KOPT-K1 (cell line): ENCODE data around the gene ARPC1B.
A peak's percentile ranks its signal among the peaks of the same experiment; 100 is the strongest.

ENCODE experiments used
- H3K27ac ChIP-seq: fragments of 200-600 bp; sonication (generic); 2 replicates; pipeline ENCODE4 v1.5.1; 2016; ENCODE audit warnings: antibody characterized with exemption, mild to moderate bottlenecking, low read depth, low read length; ENCODE audit not compliant: poor library complexity, severe bottlenecking
- H3K36me3 ChIP-seq: fragments of 200-600 bp; sonication (generic); 2 replicates; pipeline ENCODE4 v1.5.1; 2017; ENCODE audit warnings: antibody characterized with exemption, mild to moderate bottlenecking, low read length, moderate library complexity; ENCODE audit not compliant: insufficient read depth
- H3K9me3 ChIP-seq: fragments of 200-600 bp; sonication (generic); 2 replicates; pipeline ENCODE4 v1.5.1; 2017; ENCODE audit warnings: antibody characterized with exemption, low read length, mild to moderate bottlenecking; ENCODE audit not compliant: insufficient read depth, poor library complexity, severe bottlenecking

Gene ARPC1B

GRCh38 chr7:99393355-99394187 lies 19.0 kb downstream of the ARPC1B start:
- Histone ChIP-seq H3K27ac (no peak overlapping the region), H3K36me3 (peaks cover 98% of the 10 kb centered on the region), H3K9me3 (no peaks in the 10 kb centered on the region)

GRCh38 chr7:99394188-99394502 lies 19.6 kb downstream of the ARPC1B start:
- Histone ChIP-seq H3K36me3 (peaks cover 100% of the 10 kb centered on the region), H3K9me3 (no peaks in the 10 kb centered on the region), H3K27ac (no peak overlapping the region)

GRCh38 chr7:99395616-99396327 lies 21.2 kb downstream of the ARPC1B start:
- peaks cover 100% of the 10 kb centered on the region for H3K36me3 ChIP-seq
- H3K27ac ChIP-seq: no peak overlapping the region
- H3K9me3 ChIP-seq: no peaks in the 10 kb centered on the region

GRCh38 chr7:99396418-99397296 lies 22.1 kb downstream of the ARPC1B start:
- Histone ChIP-seq H3K9me3 (no peaks in the 10 kb centered on the region), H3K36me3 (peaks cover 100% of the 10 kb centered on the region), H3K27ac (no peak overlapping the region)

- H3K36me3 ChIP-seq: peaks cover 100% of the 10 kb centered on the region
- no peak overlapping the region for H3K27ac ChIP-seq
- H3K9me3 ChIP-seq: no peaks in the 10 kb centered on the region
Observed at GRCh38 chr7:99397297-99397983, 22.9 kb downstream of the ARPC1B start.

GRCh38 chr7:99398891-99399445 lies 24.4 kb downstream of the ARPC1B start:
- no peaks in the 10 kb centered on the region for H3K9me3 ChIP-seq
- H3K27ac ChIP-seq: no peak overlapping the region
- H3K36me3 ChIP-seq: peaks cover 100% of the 10 kb centered on the region

GRCh38 chr7:99399597-99399996 lies 25.1 kb downstream of the ARPC1B start:
- H3K27ac ChIP-seq: no peak overlapping the region
- no peaks in the 10 kb centered on the region for H3K9me3 ChIP-seq
- peaks cover 100% of the 10 kb centered on the region for H3K36me3 ChIP-seq

- Histone ChIP-seq H3K36me3 (peaks cover 81% of the 10 kb centered on the region), H3K27ac (no peak overlapping the region), H3K9me3 (no peaks in the 10 kb centered on the region)
Observed at GRCh38 chr7:99402854-99403253, 28.3 kb downstream of the ARPC1B start.

- H3K9me3 ChIP-seq: no peaks in the 10 kb centered on the region
- no peak overlapping the region for H3K27ac ChIP-seq
- peaks cover 72% of the 10 kb centered on the region for H3K36me3 ChIP-seq
Observed at GRCh38 chr7:99403764-99404163, 29.2 kb downstream of the ARPC1B start.

GRCh38 chr7:99404235-99404976 lies 29.9 kb downstream of the ARPC1B start:
- Histone ChIP-seq H3K9me3 (no peaks in the 10 kb centered on the region), H3K27ac (no peak overlapping the region), H3K36me3 (peaks cover 66% of the 10 kb centered on the region)

- Histone ChIP-seq H3K36me3 (peaks cover 60% of the 10 kb centered on the region), H3K9me3 (no peaks in the 10 kb centered on the region), H3K27ac (no peak overlapping the region)
Observed at GRCh38 chr7:99404977-99405320, 30.4 kb downstream of the ARPC1B start.

GRCh38 chr7:99406557-99406956 lies 32.0 kb downstream of the ARPC1B start:
- peaks cover 57% of the 10 kb centered on the region for H3K36me3 ChIP-seq
- peak overlapping the region; percentile 96 for H3K27ac ChIP-seq
- H3K9me3 ChIP-seq: no peaks in the 10 kb centered on the region

GRCh38 chr7:99407872-99408378 lies 33.4 kb downstream of the ARPC1B start:
- peak overlapping the region; percentile 96 for H3K27ac ChIP-seq
- H3K36me3 ChIP-seq: peaks cover 57% of the 10 kb centered on the region
- H3K9me3 ChIP-seq: no peaks in the 10 kb centered on the region
